Measurements from ENCODE around the gene PWP2.
"Not testable (repeated sequence)": the region's sequence is repeated elsewhere in the genome, so short reads cannot be mapped to it uniquely, and the experiment has no call there.

Gene PWP2

DNA sequence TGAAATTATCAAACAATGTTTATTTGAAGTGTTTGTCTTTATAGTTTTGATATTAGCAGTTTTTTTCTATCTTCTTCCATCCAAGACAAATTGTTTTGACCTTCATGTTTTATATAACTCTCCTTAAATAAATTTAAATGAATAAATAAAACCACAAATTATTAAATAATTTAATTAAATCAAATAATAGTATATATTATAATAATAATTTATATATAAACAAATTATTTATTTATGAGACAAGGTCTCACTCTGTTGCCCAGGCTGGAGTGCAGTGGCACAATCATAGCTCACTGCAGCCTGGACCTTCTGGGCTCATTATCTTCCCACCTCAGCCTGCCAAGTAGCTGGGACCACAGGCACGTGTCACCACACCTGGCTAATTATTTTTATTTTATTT is 12.4 kb upstream of the PWP2 start:
- no peak overlapping the region for H3K4me3 ChIP-seq (ENCODE audit: low read depth, low read length)
- TF ChIP-seq, protein P1, sequence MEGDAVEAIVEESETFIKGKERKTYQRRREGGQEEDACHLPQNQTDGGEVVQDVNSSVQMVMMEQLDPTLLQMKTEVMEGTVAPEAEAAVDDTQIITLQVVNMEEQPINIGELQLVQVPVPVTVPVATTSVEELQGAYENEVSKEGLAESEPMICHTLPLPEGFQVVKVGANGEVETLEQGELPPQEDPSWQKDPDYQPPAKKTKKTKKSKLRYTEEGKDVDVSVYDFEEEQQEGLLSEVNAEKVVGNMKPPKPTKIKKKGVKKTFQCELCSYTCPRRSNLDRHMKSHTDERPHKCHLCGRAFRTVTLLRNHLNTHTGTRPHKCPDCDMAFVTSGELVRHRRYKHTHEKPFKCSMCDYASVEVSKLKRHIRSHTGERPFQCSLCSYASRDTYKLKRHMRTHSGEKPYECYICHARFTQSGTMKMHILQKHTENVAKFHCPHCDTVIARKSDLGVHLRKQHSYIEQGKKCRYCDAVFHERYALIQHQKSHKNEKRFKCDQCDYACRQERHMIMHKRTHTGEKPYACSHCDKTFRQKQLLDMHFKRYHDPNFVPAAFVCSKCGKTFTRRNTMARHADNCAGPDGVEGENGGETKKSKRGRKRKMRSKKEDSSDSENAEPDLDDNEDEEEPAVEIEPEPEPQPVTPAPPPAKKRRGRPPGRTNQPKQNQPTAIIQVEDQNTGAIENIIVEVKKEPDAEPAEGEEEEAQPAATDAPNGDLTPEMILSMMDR (IDR thresholded peaks at IDR 0.05; ENCODE audit: low read depth, low read length): no peak
- no peak for DNase-seq (ENCODE audit: low read depth, low spot score)
- in situ Hi-C loops (cut with HindIII; ENCODE audit: low sequenced_read_pairs): no loop called here

DNA sequence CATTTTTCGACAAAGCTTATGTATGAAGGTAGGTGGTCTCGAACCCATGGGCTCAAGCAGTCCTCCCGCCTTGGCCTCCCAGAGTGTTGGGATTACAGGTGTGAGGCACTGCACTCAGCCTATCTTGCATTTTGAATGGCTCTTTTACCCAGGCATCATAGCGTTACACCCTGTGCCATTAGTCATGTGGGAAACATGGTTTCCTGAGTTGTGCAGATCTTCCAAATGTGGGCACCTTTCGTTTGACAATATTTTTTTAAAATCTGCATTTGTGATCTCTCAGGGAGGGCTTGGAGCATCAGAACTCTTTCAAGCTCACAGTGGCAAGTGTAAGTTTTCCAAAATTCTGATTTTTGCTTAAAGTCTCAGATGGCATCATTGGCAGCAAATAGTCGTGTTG is 8.7 kb upstream of the PWP2 start:
- DNase-seq (ENCODE audit: low read depth, low spot score); in situ Hi-C loops (cut with HindIII; ENCODE audit: low sequenced_read_pairs); H3K4me3 ChIP-seq (ENCODE audit: low read depth, low read length): not testable (repeated sequence)

DNA sequence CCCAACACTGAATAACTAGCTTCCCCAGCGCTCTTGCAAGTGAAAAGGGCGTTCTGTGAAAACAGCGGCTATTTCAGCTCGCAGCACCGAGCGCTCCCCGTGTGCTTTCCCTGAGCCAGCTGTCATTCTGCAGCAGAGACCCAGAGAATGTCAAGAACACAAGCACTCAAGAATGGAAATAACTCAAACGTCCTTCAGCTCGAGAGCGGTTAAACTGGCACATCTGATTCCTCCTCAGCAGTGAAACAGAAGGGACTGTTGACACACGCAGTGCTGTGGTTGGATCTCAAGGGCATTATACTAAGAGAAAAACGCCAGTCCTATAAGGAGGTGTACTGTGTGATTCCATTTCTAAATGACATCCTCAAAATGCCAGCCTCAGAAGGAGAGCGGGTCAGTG is 8.2 kb upstream of the PWP2 start:
- in situ Hi-C loops (cut with HindIII; ENCODE audit: low sequenced_read_pairs); H3K4me3 ChIP-seq (ENCODE audit: low read depth, low read length); DNase-seq (ENCODE audit: low read depth, low spot score): not testable (repeated sequence)

DNA sequence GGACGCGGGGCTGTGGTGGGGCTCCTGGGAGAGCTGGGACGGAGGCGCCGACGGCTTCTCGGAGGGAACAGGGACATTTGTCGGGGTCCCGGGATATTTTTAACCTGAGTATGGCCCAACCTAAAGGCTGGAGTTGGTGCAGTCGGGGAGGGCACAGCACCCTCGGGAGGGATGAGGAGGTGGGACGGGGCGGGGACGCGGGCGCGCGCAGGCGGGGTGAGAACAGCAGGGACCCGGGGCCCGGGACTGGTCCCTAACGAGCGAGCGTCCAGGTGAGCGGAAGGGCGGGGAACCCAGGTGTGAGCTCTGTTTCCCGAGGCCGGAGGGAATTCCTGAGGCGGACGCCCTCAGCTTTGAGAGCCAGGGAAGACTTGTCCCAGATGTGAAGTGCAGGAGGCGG is 390 bp downstream of the PWP2 start:
- in situ Hi-C loops (cut with HindIII; ENCODE audit: low sequenced_read_pairs); DNase-seq (ENCODE audit: low read depth, low spot score): not testable (repeated sequence)
- H3K4me3 ChIP-seq (ENCODE audit: low read depth, low read length): peak overlapping the region; percentile 24

DNA sequence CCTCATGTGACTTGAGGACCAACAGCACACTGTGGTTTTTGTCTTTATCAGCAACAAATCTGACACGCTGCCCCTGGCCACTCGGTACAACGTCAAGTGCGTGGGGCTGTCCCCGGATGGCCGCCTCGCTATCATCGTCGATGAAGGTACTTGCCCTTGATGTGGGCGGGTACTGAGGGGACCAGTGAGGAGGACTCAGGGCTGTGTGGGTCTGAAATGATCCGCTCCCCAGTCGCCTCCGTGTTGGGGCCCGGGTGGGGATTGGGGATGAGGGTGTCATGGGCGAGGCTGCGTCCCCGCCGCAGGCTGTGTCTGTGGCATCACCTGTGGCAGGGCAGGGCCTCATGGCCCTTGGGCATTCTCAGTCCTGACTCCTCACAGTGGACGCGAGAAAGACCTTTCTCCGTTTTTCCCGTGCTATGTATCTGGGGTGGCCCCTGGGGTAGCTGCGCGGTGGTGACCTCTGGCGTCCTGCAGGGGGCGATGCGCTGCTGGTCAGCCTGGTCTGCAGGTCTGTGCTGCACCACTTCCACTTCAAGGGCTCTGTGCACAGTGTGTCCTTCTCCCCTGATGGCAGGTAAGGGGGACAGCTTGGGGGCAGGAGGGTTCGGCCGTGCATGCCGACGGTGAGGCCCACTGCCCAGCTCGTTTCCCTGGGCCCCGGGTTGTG is 6.6 kb downstream of the PWP2 start:
- DNase-seq (ENCODE audit: low read depth, low spot score); H3K4me3 ChIP-seq (ENCODE audit: low read depth, low read length); in situ Hi-C loops (cut with HindIII; ENCODE audit: low sequenced_read_pairs): not testable (repeated sequence)

DNA sequence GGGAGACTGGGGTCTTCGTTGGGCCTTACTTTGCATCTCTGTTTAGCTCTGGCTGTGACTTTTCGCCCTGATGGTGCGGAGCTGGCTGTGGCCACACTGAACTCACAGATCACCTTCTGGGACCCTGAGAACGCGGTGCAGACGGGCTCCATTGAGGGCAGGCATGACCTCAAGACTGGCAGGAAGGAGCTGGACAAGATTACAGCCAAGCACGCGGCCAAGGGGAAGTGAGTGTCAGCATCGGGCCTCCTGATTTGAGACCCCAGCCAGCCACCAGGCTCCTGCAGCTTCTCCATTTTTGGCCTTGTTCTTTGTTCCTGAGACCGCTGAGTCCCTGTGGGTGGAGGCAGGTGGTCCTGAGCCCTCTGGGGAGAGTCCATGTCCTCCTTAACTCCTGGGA is 14.9 kb downstream of the PWP2 start:
- DNase-seq (ENCODE audit: low read depth, low spot score); in situ Hi-C loops (cut with HindIII; ENCODE audit: low sequenced_read_pairs): not testable (repeated sequence)

DNA sequence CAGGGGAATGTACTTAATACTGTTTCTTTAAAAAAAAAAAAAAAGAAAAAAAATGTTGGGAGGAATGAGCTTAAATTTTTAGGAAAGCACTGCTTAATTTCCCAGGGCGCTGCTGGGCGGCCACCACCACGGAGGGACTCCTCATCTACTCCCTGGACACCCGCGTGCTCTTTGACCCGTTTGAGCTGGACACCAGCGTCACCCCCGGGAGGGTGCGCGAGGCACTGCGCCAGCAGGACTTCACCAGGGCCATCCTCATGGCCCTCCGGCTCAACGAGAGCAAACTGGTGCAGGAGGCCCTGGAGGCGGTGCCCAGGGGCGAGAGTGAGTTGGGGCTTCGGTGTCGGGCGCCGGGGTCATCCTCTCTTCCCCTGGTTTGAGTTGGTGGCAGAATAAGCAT is 20.6 kb downstream of the PWP2 start:
- H3K4me3 ChIP-seq (ENCODE audit: low read depth, low read length); in situ Hi-C loops (cut with HindIII; ENCODE audit: low sequenced_read_pairs); DNase-seq (ENCODE audit: low read depth, low spot score): not testable (repeated sequence)

More for the DNA sequence above, 14.9 kb downstream of the PWP2 start:
- not testable (repeated sequence) for H3K4me3 ChIP-seq (ENCODE audit: low read depth, low read length)

DNA sequence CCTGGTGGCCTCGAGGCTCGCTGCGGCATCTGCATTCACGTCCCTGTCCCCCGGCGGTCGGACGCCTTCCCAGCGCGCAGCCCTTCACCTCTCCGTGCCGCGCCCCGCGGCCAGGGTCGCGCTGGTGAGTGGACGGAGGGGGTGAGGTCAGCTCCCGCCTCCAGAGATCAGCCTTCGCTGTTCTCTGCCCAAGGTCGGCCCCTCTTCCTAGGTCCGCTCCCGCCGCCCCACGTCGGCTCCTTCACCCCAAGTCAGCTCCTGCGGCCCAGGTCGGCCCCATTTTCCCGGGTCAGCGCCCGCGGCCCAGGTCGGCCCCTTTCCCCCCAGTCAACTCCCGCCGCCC is 26.5 kb downstream of the PWP2 start:
- in situ Hi-C loops (cut with HindIII; ENCODE audit: low sequenced_read_pairs); DNase-seq (ENCODE audit: low read depth, low spot score): not testable (repeated sequence)
- H3K4me3 ChIP-seq (ENCODE audit: low read depth, low read length): peak overlapping the region; percentile 32

DNA sequence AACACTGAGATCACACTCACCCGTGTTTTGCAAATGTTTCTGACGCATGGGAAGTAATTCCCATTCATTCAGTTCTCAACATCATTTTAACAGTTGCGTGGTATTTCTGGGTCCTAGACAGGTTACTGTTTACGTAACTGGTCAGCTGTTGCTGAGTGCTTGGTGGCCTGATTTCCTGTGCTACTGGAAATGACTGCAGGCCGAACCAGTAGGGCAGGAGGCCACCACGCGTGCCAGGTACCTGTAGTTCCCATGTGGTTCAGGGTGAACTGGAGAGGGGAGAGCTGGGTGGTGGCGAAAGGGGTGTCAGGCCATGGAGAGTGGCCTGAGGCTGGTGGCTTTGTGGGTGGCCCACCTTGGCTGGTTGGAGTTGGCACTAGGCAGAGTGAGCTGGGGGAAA is 27.5 kb downstream of the PWP2 start:
- DNase-seq (ENCODE audit: low read depth, low spot score); H3K4me3 ChIP-seq (ENCODE audit: low read depth, low read length); in situ Hi-C loops (cut with HindIII; ENCODE audit: low sequenced_read_pairs): not testable (repeated sequence)

DNA sequence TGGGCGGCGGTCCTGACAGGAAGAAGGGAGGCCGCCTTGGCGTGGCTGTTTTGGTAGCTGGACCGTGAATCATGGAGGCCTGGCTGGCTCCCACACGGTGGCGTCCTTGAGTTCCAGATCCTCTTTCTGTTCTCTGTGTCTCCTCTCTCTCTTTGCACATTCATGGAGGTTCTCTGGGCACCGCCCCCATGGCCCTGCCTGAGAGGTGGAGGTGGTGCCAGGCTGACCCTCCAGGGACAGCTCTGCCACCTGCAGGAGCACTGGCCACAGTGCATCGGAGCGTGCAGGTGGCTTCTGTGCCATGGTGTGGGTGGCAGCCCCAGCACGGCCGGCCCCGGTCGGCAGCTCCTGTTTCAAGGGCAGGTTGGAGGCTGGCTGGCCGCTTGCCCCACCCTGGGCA is 30.8 kb downstream of the PWP2 start:
- H3K4me3 ChIP-seq (ENCODE audit: low read depth, low read length); in situ Hi-C loops (cut with HindIII; ENCODE audit: low sequenced_read_pairs); DNase-seq (ENCODE audit: low read depth, low spot score): not testable (repeated sequence)

DNA sequence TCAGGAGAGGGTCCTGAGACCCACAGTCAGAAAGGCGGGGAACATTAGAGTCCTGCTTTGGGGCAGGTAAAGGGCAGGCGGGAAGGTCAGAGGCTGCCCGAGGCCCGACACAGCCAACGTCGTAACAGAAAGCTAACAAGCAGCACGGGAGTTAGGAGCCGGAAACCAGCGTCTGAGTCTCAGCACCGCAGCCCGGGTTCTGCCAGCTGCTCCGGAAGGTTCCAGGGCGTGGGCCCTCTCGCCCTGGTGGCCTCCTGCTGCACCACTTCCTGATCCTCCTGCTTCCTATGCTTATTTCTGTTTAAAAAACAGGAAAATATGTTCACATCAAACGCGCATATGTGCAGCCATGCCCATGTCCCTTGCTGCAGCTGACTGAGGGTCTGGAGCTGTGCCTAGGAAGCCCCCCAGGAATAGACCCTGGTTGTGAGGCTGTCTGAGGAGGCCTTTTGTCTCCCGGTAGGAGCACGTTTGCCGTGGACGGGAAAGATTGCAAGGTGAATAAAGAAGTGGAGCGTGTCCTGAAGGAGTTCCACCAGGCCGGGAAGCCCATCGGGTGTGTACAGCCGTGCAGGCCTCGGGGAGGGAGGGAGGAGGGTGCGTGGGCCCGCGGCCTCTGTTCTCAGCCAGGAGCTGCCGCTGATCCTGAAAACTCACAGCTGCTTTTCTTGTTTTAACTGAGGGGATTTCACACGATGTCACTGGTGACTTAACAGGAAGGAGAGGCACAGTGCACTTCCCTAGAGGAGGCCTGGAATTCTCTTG is 32.8 kb downstream of the PWP2 start:
- DNase-seq (ENCODE audit: low read depth, low spot score); in situ Hi-C loops (cut with HindIII; ENCODE audit: low sequenced_read_pairs); H3K4me3 ChIP-seq (ENCODE audit: low read depth, low read length): not testable (repeated sequence)

DNA sequence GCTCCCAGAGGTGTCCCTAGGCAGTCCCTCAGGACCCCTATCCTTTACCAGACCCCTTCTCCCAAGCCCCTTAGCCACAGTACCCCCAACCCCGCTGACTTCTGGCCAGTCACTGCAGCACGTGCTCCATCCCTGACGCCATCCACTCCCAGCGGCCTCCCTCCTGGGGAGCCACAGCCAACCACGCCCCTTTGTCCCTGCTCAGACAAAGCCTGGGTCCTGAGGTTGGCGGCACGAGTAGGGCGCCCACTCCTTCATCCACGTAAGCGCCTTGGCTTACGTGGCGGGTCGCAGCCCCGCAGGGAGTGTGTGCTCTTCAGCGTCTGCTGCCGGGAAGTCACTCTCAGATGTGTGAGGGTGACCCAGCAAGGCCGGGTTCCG is 33.3 kb downstream of the PWP2 start:
- in situ Hi-C loops (cut with HindIII; ENCODE audit: low sequenced_read_pairs); DNase-seq (ENCODE audit: low read depth, low spot score); H3K4me3 ChIP-seq (ENCODE audit: low read depth, low read length): not testable (repeated sequence)

DNA sequence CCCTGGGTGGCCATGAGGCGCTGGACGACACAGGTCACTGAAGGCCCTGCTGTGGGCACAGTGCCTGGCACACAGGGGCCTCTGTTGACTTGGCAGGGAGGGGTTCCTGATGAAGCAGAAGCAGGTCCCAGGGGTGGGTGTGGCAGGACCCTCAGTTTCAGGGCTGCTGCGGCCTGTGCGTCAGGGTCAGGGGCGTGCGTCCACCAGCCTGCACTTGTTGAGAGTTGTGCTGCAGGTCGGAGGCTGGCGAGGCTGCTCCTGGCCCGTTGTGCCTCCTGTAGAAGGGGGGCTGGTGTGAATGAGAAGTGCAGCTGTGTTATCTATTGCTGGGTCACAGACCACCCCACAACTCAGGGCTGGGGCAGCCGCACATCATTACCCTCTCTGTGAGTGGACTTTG is 35.3 kb downstream of the PWP2 start:
- H3K4me3 ChIP-seq (ENCODE audit: low read depth, low read length); in situ Hi-C loops (cut with HindIII; ENCODE audit: low sequenced_read_pairs); DNase-seq (ENCODE audit: low read depth, low spot score): not testable (repeated sequence)

DNA sequence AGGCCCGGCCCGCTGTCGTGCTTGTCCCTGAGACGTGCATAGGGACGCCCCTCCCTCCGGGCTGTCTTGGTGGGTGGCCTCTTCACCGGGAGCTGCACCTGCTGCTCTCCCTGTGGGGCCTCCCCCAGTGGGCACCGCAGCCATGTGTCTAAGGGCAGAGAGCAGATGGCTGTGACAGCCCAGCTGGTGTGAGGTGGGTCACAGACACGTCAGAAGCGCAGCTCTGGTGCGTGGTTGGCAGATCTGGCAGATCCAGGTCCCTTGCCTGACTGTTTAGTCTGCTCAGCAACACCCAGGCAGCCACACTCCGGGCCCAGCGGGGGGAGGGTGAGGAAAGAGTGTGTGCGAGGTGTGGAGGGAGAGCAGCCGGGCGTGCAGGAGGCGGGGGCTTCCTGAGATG is 36.2 kb downstream of the PWP2 start:
- DNase-seq (ENCODE audit: low read depth, low spot score); H3K4me3 ChIP-seq (ENCODE audit: low read depth, low read length); in situ Hi-C loops (cut with HindIII; ENCODE audit: low sequenced_read_pairs): not testable (repeated sequence)

DNA sequence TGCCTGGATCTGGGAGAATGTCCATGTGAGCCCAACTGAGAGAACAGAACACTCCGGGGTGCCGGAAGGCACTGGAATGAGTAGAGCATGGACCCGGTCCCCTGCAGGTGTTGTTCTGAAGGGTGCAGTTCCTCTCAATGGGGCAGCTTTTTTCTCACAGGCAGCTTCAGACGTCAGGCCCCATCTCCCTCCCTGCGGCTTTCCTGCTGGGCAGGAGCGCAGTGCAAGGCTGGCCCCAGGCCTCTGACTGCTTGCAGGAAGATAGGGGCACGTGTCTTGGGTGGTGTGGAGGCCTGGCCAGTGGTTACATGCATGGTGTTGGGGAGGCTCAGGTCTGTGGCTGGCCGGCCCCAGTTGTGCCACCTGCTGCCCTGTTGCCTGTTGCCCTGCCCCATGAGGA is 36.8 kb downstream of the PWP2 start:
- H3K4me3 ChIP-seq (ENCODE audit: low read depth, low read length); DNase-seq (ENCODE audit: low read depth, low spot score); in situ Hi-C loops (cut with HindIII; ENCODE audit: low sequenced_read_pairs): not testable (repeated sequence)

DNA sequence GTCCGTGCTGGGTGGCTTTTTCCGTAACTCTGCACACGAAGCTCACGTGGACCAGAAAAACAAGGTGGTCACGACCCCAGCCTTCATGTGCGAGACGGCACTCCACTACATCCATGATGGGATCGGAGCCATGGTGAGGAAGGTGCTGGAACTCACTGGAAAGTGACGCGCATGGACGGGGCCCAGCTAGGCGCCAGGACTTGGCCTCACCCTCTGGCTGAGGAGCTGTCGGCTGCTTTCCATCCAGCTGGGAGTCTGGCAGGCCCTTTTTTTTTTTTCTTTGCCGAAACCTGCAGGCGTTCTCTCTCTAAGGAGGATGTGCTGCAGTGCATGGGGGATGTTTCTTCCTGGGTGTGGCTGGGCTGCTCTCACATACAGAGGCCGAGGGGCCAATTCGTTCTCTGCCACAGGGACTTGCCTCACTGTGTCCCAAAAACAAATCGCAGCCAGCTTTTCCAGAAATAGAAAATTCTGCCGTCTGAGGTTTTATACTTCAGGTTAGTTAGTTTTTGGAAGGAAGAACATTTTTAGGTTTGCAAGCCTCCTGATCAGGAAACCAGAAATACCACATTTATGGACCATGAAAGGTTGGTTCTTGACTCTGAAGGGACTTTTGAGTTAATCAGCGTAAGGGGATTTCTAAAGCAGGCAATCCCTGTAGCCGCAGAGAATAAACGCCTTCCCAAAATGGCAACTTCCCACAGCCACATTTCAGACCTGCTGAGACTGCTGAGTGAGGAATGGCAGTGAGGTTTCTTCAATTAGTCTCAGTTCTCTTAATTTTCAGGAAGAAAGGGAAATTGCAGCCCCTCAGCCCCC is 37.8 kb downstream of the PWP2 start:
- DNase-seq (ENCODE audit: low read depth, low spot score); H3K4me3 ChIP-seq (ENCODE audit: low read depth, low read length); in situ Hi-C loops (cut with HindIII; ENCODE audit: low sequenced_read_pairs): not testable (repeated sequence)

All from astrocyte of the spinal cord (primary cell).